Germinal center (tissue), 1 donor: ENCODE measurements around the gene LRRTM4.

ENCODE experiments used
- DNase-seq: peaks from one replicate; pipeline ENCODE4 v3.0.0; 2012; ENCODE audit warnings: mixed read lengths, low spot score

Gene LRRTM4

GRCh38 chr2:77470096-77470495, 52.1 kb downstream of the LRRTM4 start:
- DNase-seq = no peak

- DNase-seq = no peak
Measured at GRCh38 chr2:77469106-77469505, 53.1 kb downstream of the LRRTM4 start.

- DNase-seq = no peak
Measured at GRCh38 chr2:77459840-77460239, 62.3 kb downstream of the LRRTM4 start.

- no peak for DNase-seq
Measured at GRCh38 chr2:77458216-77458615, 64.0 kb downstream of the LRRTM4 start.

- no peak for DNase-seq
Measured at GRCh38 chr2:77457665-77458064, 64.5 kb downstream of the LRRTM4 start.

GRCh38 chr2:77443076-77443475, 79.1 kb downstream of the LRRTM4 start:
- no peak for DNase-seq

- DNase-seq = no peak
Measured at GRCh38 chr2:77434880-77435279, 87.3 kb downstream of the LRRTM4 start.

- DNase-seq = no peak
Measured at GRCh38 chr2:77428946-77429345, 93.2 kb downstream of the LRRTM4 start.

- no peak for DNase-seq
Measured at GRCh38 chr2:77421971-77422370, 100.2 kb downstream of the LRRTM4 start.

- no peak for DNase-seq
Measured at GRCh38 chr2:77418537-77418936, 103.6 kb downstream of the LRRTM4 start.

GRCh38 chr2:77404189-77404588, 118.0 kb downstream of the LRRTM4 start:
- no peak for DNase-seq

GRCh38 chr2:77398970-77399600, 123.1 kb downstream of the LRRTM4 start:
- no peak for DNase-seq

- DNase-seq = no peak
Measured at GRCh38 chr2:77397763-77398162, 124.4 kb downstream of the LRRTM4 start.

GRCh38 chr2:77395011-77395410, 127.2 kb downstream of the LRRTM4 start:
- DNase-seq = no peak

- no peak for DNase-seq
Measured at GRCh38 chr2:77391119-77391518, 131.1 kb downstream of the LRRTM4 start.

- no peak for DNase-seq
Measured at GRCh38 chr2:77387324-77387723, 134.9 kb downstream of the LRRTM4 start.

- DNase-seq = no peak
Measured at GRCh38 chr2:77372636-77373035, 149.5 kb downstream of the LRRTM4 start.

GRCh38 chr2:77370511-77370910, 151.7 kb downstream of the LRRTM4 start:
- DNase-seq = no peak

- no peak for DNase-seq
Measured at GRCh38 chr2:77363277-77363676, 158.9 kb downstream of the LRRTM4 start.

GRCh38 chr2:77348821-77349220, 173.4 kb downstream of the LRRTM4 start:
- DNase-seq = no peak

GRCh38 chr2:77336013-77336412, 186.2 kb downstream of the LRRTM4 start:
- no peak for DNase-seq

GRCh38 chr2:77328134-77328931, 193.8 kb downstream of the LRRTM4 start:
- no peak for DNase-seq

- no peak for DNase-seq
Measured at GRCh38 chr2:77325395-77325794, 196.8 kb downstream of the LRRTM4 start.

GRCh38 chr2:77322431-77322830, 199.7 kb downstream of the LRRTM4 start:
- no peak for DNase-seq
